NCI-H2196 treated with DMSO at 0.1 percent for 48 hours (cell line): ENCODE data around the gene KIF26B.

ENCODE experiments used
- DNase-seq: peaks from one replicate; lab custom pipeline; 2025; ENCODE audit not compliant: unreplicated experiment; lab: John Stamatoyannopoulos, UW

Gene KIF26B

DNA sequence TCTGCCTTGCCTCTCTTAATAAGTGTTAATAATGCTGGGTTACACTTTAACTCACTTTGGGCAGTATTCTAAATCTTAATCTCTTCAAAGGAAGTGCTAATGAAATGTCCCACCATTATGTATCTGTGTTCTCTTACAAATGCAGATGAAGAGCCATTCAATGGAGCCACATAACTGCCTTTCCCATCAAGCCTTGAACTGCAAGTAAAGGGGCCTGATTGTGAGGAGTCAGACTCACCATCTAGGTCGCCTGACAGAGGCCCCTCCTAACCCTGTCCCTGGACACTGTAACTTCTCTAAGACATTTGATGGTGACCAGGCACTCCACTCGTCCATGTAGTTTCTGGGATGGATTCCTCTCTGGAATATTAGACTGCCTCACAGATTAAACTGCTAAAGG is 329.4 kb downstream of the KIF26B start:
- no peak for DNase-seq

DNA sequence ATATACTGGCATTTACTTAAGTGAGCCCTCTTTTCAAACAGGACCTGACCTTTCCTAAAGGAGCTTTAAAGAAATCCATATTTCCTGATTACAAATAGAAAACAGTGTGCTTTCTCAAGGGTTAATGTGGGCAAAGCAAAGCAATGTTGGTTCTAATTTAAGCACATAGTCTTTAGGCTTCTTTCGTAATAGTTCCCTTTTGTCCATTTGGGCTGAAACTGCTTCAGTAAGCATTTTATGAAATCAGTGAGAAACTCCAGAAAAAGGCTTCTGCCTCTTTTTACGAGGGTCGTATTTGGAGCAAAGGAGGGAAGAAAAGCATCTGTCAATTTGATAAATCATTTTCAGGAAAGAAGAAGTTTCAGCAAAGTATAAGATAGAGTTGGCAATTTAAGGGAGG is 331.2 kb downstream of the KIF26B start:
- no peak for DNase-seq

DNA sequence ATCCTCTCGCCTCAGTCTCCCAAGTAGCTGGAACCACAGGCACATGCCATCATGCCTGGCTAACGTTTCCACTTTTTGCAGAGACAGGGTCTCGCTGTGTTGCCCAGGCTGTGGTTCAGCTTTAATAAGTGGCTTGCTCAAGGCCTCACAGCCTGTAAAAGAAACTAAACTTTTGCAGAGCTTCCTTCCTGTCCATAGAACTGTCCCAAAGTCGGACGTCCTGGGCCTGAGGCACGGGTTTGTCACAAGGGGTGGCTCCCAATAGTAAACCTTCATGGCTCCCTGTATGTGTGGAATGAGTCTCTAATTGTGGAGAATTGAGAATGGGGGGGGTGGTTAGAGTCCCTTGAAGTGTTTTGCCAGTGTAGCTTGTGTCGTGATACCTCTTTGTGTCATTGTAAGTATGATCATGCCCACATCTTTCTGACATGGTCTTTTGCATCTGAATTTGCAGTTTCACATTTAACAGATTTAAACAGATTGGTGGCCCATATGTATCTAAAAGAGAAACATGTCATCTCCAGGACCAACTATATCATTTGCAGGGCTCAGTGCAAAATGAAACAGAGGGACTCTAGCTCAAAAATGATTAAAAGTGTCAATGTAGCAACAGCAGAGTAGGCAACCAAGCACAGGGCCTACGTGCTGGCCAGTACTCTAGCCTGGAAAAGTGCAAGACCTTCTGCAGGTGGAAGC is 332.1 kb downstream of the KIF26B start:
- DNase-seq = no peak

DNA sequence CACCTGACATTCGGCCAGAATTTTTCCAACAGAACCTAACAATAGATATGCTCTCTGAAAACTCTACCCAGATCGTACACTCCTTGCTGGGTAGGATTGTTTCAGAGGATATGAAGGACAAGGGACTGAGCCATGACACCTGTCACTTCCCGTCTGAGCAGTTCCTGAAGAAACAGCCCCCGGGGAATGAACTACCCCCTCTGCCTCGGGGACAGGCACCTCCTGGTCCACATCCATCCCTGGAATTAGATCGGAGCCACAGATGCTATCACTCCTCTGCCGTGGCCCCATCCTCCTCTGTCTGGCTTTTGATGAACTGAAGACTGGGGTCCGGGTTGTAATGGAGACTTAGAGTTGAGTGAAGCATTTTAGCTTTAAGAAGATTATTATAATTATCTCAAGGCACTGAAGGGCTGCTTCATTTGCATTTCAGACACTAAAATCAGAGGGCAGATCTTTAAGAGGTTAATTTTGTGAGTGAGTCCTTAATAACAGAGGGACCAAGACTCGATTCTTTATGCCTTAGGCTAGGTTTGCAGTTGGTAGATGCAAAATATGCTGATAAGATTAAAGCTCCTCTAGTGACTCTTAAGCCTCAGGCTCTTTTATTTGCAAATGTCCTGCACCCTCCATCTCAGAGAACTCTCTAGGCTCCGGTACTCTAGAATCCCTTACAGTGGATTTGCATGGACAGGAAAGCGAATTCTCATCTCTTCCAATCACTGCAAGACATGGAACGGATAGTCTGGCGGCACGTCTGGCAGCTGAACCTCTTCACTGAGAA is 333.8 kb downstream of the KIF26B start:
- no peak for DNase-seq

DNA sequence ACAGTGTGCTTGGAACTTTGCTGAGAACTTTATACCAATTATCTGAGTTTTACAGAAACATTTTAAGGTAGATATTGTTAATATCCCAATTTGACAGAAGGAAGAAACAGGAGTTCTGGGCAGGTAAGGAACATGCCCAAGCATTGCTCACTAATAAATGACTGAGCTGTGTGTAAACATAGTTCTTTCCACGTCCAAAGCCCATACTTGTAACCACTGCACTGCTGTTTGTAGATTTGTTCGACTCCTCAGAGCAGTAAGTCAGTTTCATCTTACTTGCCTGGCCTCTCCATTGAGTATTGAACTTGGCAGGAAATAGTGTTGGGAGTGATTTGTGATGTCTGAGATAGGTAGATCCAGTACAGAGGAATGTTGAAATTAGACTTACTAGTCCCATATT is 335.1 kb downstream of the KIF26B start:
- DNase-seq = no peak

DNA sequence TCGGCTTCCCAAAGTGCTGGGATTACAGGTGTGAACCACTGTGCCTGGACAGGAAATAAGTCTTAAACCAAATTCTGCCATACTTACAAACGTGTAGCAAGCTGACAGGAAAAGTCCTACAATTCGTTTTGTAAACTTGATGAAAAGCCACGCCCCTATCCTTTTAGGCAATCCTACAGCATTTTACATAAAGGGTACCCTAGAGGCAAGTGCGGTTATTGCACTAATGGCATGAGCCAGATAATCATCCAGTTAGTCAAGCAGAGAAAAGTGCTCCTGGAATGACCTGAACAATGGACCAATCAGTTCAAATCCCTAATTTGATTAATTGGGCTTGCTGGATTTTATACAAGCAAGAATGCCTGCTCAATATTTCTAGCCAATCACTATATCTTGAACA is 338.2 kb downstream of the KIF26B start:
- DNase-seq = no peak

DNA sequence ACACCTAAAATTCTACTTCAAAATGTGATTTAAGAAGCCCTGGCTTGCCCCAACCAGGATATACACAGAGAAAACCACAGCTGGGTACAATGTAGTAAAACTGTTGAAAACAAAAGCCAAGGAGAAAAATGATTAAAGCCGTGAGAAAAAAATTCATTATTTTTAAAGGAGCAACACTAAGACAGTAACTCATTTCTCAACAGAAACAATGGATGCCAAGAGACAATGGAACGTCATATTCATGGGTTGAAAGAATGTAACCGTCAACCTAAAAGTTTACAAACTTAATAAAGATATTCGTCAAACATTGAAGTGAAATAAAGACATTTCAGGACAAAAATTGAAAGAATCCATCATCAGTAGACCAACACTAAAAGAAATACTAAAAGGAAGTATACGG is 340.9 kb downstream of the KIF26B start:
- DNase-seq = no peak

DNA sequence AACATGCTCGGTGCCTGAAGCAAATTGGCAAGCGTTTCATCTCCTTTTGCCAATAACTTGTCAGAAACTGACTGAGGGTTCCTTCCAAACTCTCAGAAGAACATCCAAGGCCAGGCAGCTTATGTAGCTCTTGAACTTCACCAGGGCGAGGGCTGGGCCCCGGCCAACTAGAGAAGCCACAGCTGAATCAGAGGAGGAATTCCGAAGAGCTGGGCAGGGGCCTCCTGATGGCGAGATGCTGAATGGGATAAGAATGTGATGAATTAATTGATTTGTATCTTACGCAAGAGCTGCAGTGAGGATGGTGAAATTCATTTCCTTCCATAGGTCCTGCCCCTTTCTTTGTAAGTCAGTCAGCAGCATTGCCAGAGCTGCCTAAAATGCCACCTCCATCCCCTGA is 345.8 kb downstream of the KIF26B start:
- DNase-seq = no peak

DNA sequence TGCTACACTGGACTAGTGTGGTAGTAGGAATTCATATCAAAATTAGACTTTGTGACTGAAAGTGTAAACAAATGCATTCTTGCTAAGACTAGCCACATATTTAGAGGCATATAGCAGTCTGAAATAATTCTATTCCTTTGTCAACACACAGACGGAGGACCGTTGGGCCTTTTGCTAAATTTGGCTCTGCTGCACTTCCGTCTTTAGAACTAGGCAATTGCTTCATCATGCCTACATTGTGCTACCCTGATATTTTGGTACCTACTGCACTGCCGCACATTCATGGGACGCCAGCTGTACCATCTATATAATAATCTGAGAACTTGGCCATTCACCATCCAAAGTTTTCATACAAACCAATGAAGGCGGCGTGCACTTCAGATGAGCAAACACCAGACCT is 346.8 kb downstream of the KIF26B start:
- DNase-seq = no peak

DNA sequence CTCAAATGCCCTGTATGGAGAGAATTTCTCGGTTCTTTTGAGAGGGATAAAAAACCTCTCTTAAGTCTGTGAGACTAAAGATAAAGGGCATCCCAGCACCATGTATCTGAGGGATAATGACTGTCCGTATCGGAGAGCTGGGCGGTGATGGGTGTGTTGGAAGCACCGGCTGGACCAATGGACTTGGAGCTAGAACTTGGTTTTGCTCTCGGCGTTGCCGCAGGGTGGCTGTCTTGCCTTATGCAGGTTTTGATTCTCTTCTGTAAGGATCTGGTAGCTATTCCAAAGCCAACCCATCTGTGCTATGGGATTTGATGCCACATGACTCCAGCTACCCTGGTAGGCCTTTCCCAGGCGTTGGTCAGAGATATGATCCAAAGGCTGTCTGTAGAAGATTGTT is 348.8 kb downstream of the KIF26B start:
- no peak for DNase-seq

DNA sequence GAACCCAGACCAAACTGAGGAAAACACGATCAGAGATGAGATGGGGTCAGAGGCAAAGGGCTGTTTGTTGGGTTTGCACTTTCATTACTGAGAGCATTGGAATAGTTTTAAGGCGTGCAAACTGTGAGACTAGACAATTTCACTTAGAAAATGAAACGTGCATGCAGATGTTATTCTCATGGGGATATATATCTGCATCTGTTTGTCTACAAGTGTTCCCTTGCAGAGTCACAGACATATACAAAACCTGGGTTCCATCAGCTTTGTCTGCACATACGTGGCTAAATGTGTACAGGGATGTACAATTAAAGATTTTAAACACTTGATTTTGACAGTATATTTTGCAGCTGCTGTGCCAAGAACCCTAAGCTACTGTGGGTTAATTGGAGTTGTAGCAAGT is 355.4 kb downstream of the KIF26B start:
- no peak for DNase-seq

DNA sequence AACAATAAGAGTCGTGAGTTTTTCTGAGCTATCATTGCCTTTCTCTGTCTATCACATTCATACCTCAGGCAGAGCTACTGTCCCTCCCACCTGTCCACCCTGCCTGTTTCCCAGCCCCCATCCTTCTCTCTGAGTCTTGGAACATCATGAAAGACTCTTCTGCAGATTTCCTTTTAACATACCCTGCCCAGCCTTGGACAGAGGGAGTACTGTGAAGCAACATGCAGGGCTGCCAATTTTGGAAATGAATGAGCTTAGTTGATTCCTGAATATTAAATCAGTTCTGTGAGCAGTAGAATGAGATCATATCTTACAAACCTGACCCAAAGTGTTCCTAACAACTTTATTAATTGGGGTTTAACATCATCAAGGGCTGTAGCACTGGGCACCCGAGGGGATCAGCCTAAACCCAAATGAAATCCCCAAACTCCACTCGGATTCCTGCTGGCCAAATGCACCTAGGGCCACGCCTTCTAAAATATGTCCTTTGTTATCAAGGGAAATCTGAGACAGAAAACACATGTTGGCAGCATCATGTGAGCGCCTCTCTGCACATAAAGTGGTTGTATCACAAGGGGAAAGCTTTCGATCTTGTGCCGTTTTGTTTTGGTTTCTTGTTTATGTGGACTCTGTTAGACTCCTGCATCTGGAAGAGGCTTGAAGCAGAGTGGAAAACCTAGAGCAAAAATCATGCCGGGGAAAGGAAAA is 357.6 kb downstream of the KIF26B start:
- no peak for DNase-seq

DNA sequence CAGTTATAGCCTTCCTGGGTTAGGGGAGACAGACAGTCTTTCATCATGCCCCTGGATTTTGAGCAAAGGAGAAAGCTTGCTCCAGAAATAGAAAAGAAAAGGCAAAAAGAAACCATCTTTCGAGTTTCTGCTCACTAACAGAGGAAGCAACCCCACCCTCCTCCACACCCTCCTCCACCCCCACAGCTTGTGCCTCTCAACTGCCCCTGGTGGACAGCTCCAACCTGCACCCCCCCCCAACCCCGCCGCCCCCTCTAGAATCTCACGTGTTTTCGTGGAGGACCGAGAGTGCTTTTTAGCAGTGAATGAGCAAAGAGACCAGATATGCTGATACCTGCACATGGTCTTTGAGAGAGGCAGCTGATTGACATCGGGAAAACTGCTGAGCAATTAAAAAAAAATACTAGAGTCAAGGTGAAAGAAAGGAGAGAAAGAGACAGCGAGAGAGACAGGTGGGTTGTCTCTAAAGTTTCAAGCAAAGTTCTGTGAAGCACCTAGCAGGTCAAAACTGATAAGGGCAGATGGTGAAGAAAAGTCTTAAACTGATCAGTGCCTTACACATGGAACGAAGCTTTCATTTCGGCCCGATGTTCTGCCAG is 358.3 kb downstream of the KIF26B start:
- no peak for DNase-seq

DNA sequence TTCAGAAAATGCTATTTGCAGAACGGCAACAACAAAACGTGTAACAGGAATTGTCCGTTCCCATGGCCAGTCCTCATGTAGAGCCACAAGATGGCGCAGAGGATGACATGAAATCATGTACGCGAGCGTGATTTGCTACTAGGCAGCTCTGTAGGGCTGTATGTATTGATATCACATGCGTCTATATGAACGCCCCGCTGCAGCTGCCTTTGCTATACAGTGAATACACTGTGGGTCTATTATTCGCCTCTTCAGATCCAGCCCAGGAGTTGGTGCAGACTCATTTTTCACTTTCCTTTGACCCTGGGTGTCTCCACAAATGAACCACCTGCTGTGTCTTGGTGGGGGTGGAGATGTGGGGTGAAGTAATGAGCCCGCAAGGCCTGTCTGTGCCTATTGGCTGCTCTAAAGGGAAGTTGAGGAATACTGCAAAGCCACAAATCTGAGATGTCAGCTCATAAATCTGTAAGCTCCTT is 361.5 kb downstream of the KIF26B start:
- DNase-seq = no peak

DNA sequence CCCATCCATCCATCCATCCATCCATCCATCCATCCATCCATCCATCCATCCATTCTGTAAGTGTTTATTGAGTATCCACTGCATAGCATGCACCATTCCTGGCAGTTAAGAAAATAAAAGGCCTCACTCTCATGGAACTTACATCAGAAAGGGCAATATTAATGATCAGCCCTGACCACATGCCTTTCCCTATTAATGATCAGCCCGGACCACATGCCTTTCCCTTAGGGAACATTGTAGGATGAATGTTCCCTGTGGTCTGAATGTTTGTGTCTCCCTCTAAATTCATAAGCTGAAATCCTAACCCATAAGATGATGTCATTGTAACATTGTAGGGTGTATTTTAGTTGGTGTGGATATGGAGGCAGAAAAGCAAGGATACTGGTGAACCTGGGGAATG is 365.8 kb downstream of the KIF26B start:
- no peak for DNase-seq

DNA sequence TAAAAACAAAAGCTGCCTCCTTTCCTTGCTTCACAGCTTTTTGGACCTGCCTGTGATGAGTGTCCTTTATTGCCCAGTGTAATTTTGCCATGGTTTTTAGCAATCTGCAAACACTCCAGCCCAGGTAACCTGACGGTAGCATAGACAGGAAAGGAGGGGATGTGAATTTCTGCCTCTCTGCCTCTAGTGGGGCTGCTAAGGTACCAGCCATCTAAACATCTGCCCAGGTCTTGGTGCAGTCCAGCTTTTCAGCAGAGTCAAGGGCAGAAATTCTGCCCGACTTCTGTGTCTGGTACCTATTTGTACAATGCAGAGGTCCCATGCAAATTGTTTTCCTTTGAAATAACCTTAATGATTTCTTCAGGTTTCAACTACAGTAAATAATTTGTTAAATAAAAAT is 371.4 kb downstream of the KIF26B start:
- DNase-seq = no peak

DNA sequence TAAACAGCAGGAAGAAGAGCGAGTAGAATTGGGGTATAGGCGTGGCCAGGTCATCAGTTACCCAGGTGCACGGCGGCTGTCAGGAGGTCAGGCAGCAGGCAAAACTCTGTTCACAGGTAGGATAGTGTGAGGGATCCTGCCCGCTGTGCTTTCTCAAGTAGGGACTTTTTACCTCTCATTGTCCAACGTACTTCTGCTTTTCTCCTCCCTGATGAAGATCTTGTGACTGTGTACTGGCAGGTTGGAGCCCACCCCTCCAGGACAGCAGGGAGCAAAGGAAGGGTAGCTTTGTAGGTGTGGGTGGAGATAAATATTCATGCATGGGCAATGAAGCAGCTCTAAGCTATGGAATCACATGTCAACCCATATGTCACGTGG is 373.5 kb downstream of the KIF26B start:
- DNase-seq = no peak

DNA sequence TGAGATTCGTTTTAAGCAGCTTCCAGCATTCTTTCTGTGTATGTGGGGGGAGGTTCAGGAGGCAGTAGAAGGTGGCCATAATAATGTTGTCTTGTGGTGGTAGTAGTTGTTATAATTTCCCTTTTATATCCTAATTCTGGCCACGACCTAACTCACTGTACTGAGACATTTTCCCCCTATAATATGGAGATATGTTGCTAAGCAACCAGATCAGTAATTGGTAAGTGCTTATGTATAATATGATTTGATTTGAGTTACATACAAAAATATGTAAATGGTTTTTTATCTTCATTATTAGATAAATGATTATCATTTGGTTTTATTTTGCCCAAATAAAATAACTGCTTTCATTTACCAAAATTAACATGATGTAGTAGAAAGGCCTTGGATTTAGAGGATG is 376.2 kb downstream of the KIF26B start:
- DNase-seq = no peak

DNA sequence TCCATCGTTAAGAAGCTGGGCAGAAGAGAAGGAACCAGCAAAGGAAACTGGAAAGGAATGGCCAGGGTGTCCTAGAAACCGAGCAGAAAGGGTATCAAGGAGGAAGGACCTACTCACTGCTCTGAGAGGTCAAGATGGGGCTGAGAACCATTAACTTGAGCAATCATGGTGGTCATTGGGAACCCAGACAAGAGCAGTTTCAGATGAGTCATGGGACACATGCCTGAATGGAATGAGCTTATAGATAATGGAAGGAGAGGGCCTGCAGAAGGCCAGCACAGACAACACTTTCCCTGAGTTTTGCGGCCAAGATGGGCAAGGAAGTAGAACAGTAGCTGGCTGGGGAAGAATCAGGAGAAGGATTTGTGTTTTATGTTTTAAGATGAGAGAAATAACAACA is 383.2 kb downstream of the KIF26B start:
- DNase-seq = no peak

DNA sequence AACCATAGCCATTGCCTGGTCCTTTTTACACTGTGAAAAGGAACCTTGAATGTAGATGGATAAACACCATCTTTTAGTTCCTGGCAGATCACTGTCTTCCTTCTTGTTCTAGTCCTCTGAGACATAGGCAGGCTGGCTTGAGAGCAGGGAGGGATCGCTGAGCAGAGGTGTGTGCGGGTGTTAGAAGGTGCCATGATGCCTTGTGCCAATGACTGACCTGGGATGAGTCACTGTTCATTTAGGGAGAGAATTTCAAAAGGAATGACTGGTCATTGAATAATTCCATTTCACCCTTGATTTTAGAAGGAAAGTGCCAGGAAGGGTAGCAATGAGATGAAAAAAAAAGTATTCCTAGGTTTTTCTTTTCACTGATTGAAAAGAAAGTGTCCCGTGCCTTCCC is 383.9 kb downstream of the KIF26B start:
- no peak for DNase-seq

DNA sequence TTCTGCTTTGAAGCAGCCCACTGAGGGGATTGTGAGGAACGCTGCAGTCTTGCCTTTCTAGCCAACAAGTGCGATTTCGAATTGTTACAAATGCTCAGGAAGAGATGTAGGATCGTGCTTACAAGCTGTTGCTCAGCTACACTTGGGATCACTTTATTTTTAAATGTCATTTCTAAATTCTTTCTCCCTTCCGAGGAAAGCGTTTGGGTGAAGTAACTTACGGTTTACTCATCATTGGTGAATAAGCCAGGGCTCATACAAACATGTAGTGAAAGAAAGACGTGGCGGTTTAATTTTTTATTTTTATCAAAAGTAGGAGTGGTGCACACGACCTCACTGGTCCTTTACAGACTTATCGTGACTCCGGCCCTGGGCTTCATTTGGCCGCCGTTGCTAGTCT is 386.6 kb downstream of the KIF26B start:
- no peak for DNase-seq

DNA sequence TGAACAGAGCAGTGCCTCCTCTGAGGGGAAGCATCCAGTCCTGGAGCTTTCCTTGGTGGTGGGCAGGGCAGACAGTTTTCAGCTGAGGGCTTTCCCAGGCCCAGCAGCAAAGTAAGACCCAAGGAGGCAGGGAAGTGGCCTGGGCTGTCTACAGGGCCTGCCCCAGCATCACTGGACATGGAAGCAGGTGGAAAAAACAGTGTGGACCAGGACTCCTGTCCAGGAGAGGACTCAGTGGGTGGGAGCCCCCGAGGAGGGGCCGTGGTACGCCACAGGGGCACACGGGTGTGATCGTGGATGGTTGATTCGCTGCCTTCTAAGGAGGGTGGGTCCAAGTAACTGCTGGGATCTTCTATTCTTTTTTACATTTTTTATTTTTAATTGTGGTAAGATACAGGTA is 387.6 kb downstream of the KIF26B start:
- no peak for DNase-seq
